H1 (cell line): Measurements from ENCODE around the gene TRABD. TPM values are rescaled to one million over a fixed set of nuclear protein-coding genes. Genes with fewer than 3 reads are reported as not detected.

Experiments used
- CTCF ChIA-PET: fragments of 300-600 bp; sonication (Branson Sonifier 250); formaldehyde crosslinking; loops from one replicate; lab custom pipeline; 2021; ENCODE audit not compliant: partially characterized antibody; lab: Charles Lee
- POLR2A ChIA-PET: fragments of 300-600 bp; sonication (Branson Sonifier 250); formaldehyde crosslinking; loops from one replicate; lab custom pipeline; 2021; ENCODE audit warnings: inconsistent platforms; ENCODE audit not compliant: partially characterized antibody; lab: Charles Lee
- DNase-seq, 2 experiments: peaks; one replicate each; pipeline versions ENCODE4 v3.0.0 to v3.0.0-alpha.2; 2010 to 2022; ENCODE audit warnings: low spot score in 2 of 2, low read depth in 1 of 2, mixed read lengths in 1 of 2
- FAIRE-seq: peaks from 2 replicates; lab custom pipeline; 2011; peaks lifted over from hg19 to GRCh38; lab: Jason Lieb, UNC
- H2AFZ ChIP-seq: 2 replicates; pipeline ENCODE4 v1.8.1; 2012; ENCODE audit warnings: low read length, inconsistent platforms
- H2AK5ac ChIP-seq: 2 replicates; pipeline ENCODE4 v1.6.1; 2013; ENCODE audit warnings: low read depth, low read length
- H2BK120ac ChIP-seq: replicated peaks from 2 replicates; pipeline ENCODE3; 2013; ENCODE audit warnings: low read depth, low read length, inconsistent platforms
- H2BK12ac ChIP-seq: 2 replicates; pipeline ENCODE4 v1.6.1; 2013; ENCODE audit warnings: low read depth, low read length
- H2BK15ac ChIP-seq: 2 replicates; pipeline ENCODE4 v1.6.1; 2013; ENCODE audit warnings: low read length
- H2BK20ac ChIP-seq: 2 replicates; pipeline ENCODE4 v1.6.1; 2013; ENCODE audit warnings: low read length
- H2BK5ac ChIP-seq: 2 replicates; pipeline ENCODE4 v1.6.1; 2013; ENCODE audit warnings: low read depth, low read length
- H3K14ac ChIP-seq: 2 replicates; pipeline ENCODE4 v1.6.1; 2013; ENCODE audit warnings: inconsistent platforms; ENCODE audit not compliant: insufficient read length
- H3K18ac ChIP-seq: 2 replicates; pipeline ENCODE4 v1.6.1; 2013; ENCODE audit warnings: low read length; ENCODE audit errors: extremely low read depth
- H3K23ac ChIP-seq: 2 replicates; pipeline ENCODE4 v1.6.1; 2013; ENCODE audit warnings: inconsistent platforms; ENCODE audit not compliant: insufficient read length
- H3K23me2 ChIP-seq: 2 replicates; pipeline ENCODE4 v1.6.1; 2013; ENCODE audit warnings: low read depth, low read length
- H3K27ac ChIP-seq: 2 replicates; pipeline ENCODE4 v1.6.1; 2011; ENCODE audit warnings: low read depth, low read length, inconsistent platforms
- H3K27me3 ChIP-seq, 4 experiments: replicated peaks in 1 of 4; 1 replicate in 1 of 4; 2 replicates in 3 of 4; pipeline versions ENCODE4 v1.6.1 to v1.8.1; 2011 to 2013; ENCODE audit warnings: low read length in 3 of 4, mild to moderate bottlenecking in 3 of 4, inconsistent platforms in 2 of 4, mixed read lengths in 2 of 4, moderate library complexity in 1 of 4; ENCODE audit not compliant: control insufficient read depth in 3 of 4, insufficient read depth in 3 of 4; ENCODE audit errors: extremely low read depth in 1 of 4
- H3K36me3 ChIP-seq, 4 experiments: 2 replicates each; pipeline versions ENCODE4 v1.6.1 to v1.8.1; 2011 to 2013; ENCODE audit warnings: mild to moderate bottlenecking in 4 of 4, low read length in 3 of 4, moderate library complexity in 2 of 4, control low read depth in 1 of 4, inconsistent platforms in 1 of 4; ENCODE audit not compliant: insufficient read depth in 4 of 4, control insufficient read depth in 2 of 4
- H3K4ac ChIP-seq: replicated peaks from 2 replicates; pipeline ENCODE3; 2013; ENCODE audit warnings: low read length, low read depth, mixed read lengths, inconsistent platforms; ENCODE audit not compliant: insufficient read length
- H3K4me1 ChIP-seq, 4 experiments: replicated peaks in 1 of 4; 1 replicate in 1 of 4; 2 replicates in 3 of 4; pipeline versions ENCODE4 v1.6.1 to v1.8.1; 2011 to 2013; ENCODE audit warnings: low read length in 3 of 4, inconsistent platforms in 2 of 4, mixed read lengths in 1 of 4; ENCODE audit not compliant: insufficient read depth in 4 of 4, control insufficient read depth in 3 of 4
- H3K4me2 ChIP-seq, 2 experiments: 2 replicates each; pipeline versions ENCODE4 v1.6.1 to v1.8.1; 2011 to 2013; ENCODE audit warnings: low read depth in 2 of 2, low read length in 2 of 2, control low read depth in 1 of 2, inconsistent platforms in 1 of 2, mild to moderate bottlenecking in 1 of 2; ENCODE audit not compliant: insufficient read depth in 1 of 2
- H3K4me3 ChIP-seq, 4 experiments: fragments of 200-600, 300-600 bp in 1 of 4; sonication (generic), shearing (Covaris generic), sonication (Bioruptor Twin) in 1 of 4; 2 replicates each; pipeline versions ENCODE4 v1.5.1 to v1.8.1; 2011 to 2016; ENCODE audit warnings: low read length in 4 of 4, low read depth in 3 of 4, control low read depth in 2 of 4, inconsistent platforms in 2 of 4, mild to moderate bottlenecking in 2 of 4, mixed read lengths in 1 of 4, moderate library complexity in 1 of 4; ENCODE audit not compliant: insufficient read depth in 2 of 4; ENCODE audit errors: extremely low read depth in 1 of 4
- H3K56ac ChIP-seq: replicated peaks from 2 replicates; pipeline ENCODE3; 2013; ENCODE audit warnings: low read depth, mild to moderate bottlenecking, mixed read lengths, low read length, inconsistent platforms; ENCODE audit not compliant: insufficient read length
- H3K79me1 ChIP-seq: 2 replicates; pipeline ENCODE4 v1.6.1; 2013; ENCODE audit warnings: low read depth, low read length, control low read depth
- H3K79me2 ChIP-seq, 2 experiments: 2 replicates each; pipeline versions ENCODE4 v1.6.1 to v1.8.1; 2012 to 2013; ENCODE audit warnings: low read length in 2 of 2, mild to moderate bottlenecking in 2 of 2, inconsistent platforms in 1 of 2; ENCODE audit not compliant: insufficient read depth in 2 of 2, control insufficient read depth in 1 of 2
- H3K9ac ChIP-seq, 4 experiments: replicated peaks in 1 of 4; 1 replicate in 1 of 4; 2 replicates in 3 of 4; pipeline versions ENCODE4 v1.6.1 to v1.8.1; 2011 to 2013; ENCODE audit warnings: low read depth in 3 of 4, low read length in 3 of 4, control low read depth in 2 of 4, mild to moderate bottlenecking in 2 of 4, moderate library complexity in 2 of 4, inconsistent platforms in 1 of 4; ENCODE audit errors: extremely low read depth in 1 of 4
- H3K9me3 ChIP-seq, 2 experiments: 2 replicates each; pipeline versions ENCODE4 v1.6.1 to v1.8.1; 2012 to 2013; ENCODE audit warnings: mild to moderate bottlenecking in 2 of 2, moderate library complexity in 2 of 2, control low read depth in 1 of 2, inconsistent platforms in 1 of 2, low read depth in 1 of 2, low read length in 1 of 2, mixed read lengths in 1 of 2; ENCODE audit not compliant: insufficient read depth in 2 of 2
- H4K20me1 ChIP-seq, 2 experiments: replicated peaks in 1 of 2; 2 replicates each; pipeline versions ENCODE3 to v1.8.1; 2011 to 2013; ENCODE audit warnings: inconsistent platforms in 2 of 2, low read length in 2 of 2, mild to moderate bottlenecking in 1 of 2; ENCODE audit not compliant: insufficient read depth in 2 of 2, control insufficient read depth in 1 of 2
- H4K5ac ChIP-seq: 2 replicates; pipeline ENCODE4 v1.6.1; 2013; ENCODE audit warnings: low read length, low read depth, mixed read lengths, inconsistent platforms; ENCODE audit not compliant: insufficient read length
- H4K8ac ChIP-seq: 2 replicates; pipeline ENCODE4 v1.8.0; 2013; ENCODE audit warnings: mild to moderate bottlenecking, moderate library complexity, low read length, inconsistent platforms; ENCODE audit not compliant: insufficient read depth; ENCODE audit errors: extremely low read depth
- H4K91ac ChIP-seq: replicated peaks from 2 replicates; pipeline ENCODE3; 2013; ENCODE audit warnings: low read length, mixed read lengths, inconsistent platforms; ENCODE audit not compliant: insufficient read length
- ASH2L ChIP-seq: fragments of 200-600, 300-600 bp; sonication (generic); IDR thresholded peaks from one replicate; pipeline ENCODE4 v1.7.1; 2017; ENCODE audit warnings: low read length
- BCL11A ChIP-seq, 2 experiments: IDR thresholded peaks; one replicate each; pipeline ENCODE4 v1.6.1; 2011; ENCODE audit warnings: low read depth in 2 of 2, low read length in 2 of 2, mild to moderate bottlenecking in 2 of 2
- CBX8 ChIP-seq: fragments of 300-800, 300-1000 bp; sonication (generic); IDR thresholded peaks from 2 replicates; pipeline ENCODE4 v1.7.1; 2016; ENCODE audit warnings: low read depth, low read length, borderline replicate concordance
- GTF2F1 ChIP-seq: IDR thresholded peaks from 2 replicates; pipeline ENCODE4 v1.6.1; 2012; ENCODE audit warnings: low read depth, low read length, improper control_type of control experiment, borderline replicate concordance
- KDM4A ChIP-seq: IDR thresholded peaks from one replicate; pipeline ENCODE4 v1.7.1; 2012; ENCODE audit warnings: low read depth, mild to moderate bottlenecking, moderate library complexity, low read length, inconsistent platforms; ENCODE audit not compliant: severe bottlenecking
- KDM5A ChIP-seq: fragments of 200-600 bp; IDR thresholded peaks from 2 replicates; pipeline ENCODE4 v1.7.1; 2012; ENCODE audit warnings: mild to moderate bottlenecking, low read length, inconsistent platforms, mixed read lengths
- MAFK ChIP-seq: IDR thresholded peaks from 2 replicates; pipeline ENCODE4 v1.6.1; 2012; ENCODE audit warnings: low read depth, mild to moderate bottlenecking, improper control_type of control experiment, low read length
- NANOG ChIP-seq: IDR thresholded peaks from 2 replicates; pipeline ENCODE4 v1.6.1; 2011; ENCODE audit warnings: low read length, low read depth, mild to moderate bottlenecking, inconsistent platforms; ENCODE audit not compliant: insufficient read depth, poor library complexity, severe bottlenecking
- NRF1 ChIP-seq: IDR thresholded peaks from 2 replicates; pipeline ENCODE4 v1.6.1; 2011; ENCODE audit warnings: mild to moderate bottlenecking, low read depth, low read length, improper control_type of control experiment
- RBBP5 ChIP-seq: IDR thresholded peaks from 2 replicates; pipeline ENCODE4 v1.7.1; 2012; ENCODE audit warnings: low read depth, mild to moderate bottlenecking, inconsistent platforms, low read length, moderate library complexity, borderline replicate concordance
- WGBS, 2 experiments: shearing (Covaris generic) in 1 of 2; methylation state at CpG; one replicate each; pipeline versions ENCODE4 v1.1.6 to v1.1.7; 2013 to 2015; ENCODE audit warnings: low lambda C conversion rate in 2 of 2, mixed read lengths in 2 of 2, inconsistent platforms in 1 of 2, low coverage in 1 of 2, missing lambda C conversion rate in 1 of 2; ENCODE audit not compliant: insufficient replicate concordance in 2 of 2, insufficient coverage in 1 of 2, insufficient read length in 1 of 2; ENCODE audit errors: extremely low coverage in 1 of 2, missing lambda C conversion rate in 1 of 2; 5-methylcytosine and 5-hydroxymethylcytosine counted together
- polyA plus RNA-seq, 7 experiments: library from polyadenylated mRNA; depleted of rRNA in 3 of 7; stranded (reverse) in 5 of 7; unstranded in 2 of 7; fragments of >200 nt in 5 of 7; fragments of 200-250 nt in 2 of 7; gene quantifications; 1 replicate in 5 of 7; 2 replicates in 1 of 7; 4 replicates in 1 of 7; pipeline versions ENCODE4 v1.2.1 to v1.2.3, GENCODE V29; 2011 to 2013; ENCODE audit warnings: missing spikeins in 2 of 7, mixed read lengths in 2 of 7
- total RNA-seq: library from RNA; stranded (reverse); fragmentation: NEBNext Ultra II Directional; extraction: Animal tissue kit (Norgen Biotek cat#: 25700); gene quantifications from 2 replicates; pipeline ENCODE4 v1.2.1, GENCODE V29; 2021
- TF ChIP-seq, protein P1 (sequence below): IDR thresholded peaks from 2 replicates; pipeline ENCODE4 v1.6.1; 2012; ENCODE audit warnings: inconsistent platforms

Gene TRABD
- total and polyA plus RNA-seq, 2 of the 8 experiments (the other 6 are each of a cell fraction or from before 2014, with no cell fraction given), result 44.2 to 57.5 TPM

DNA sequence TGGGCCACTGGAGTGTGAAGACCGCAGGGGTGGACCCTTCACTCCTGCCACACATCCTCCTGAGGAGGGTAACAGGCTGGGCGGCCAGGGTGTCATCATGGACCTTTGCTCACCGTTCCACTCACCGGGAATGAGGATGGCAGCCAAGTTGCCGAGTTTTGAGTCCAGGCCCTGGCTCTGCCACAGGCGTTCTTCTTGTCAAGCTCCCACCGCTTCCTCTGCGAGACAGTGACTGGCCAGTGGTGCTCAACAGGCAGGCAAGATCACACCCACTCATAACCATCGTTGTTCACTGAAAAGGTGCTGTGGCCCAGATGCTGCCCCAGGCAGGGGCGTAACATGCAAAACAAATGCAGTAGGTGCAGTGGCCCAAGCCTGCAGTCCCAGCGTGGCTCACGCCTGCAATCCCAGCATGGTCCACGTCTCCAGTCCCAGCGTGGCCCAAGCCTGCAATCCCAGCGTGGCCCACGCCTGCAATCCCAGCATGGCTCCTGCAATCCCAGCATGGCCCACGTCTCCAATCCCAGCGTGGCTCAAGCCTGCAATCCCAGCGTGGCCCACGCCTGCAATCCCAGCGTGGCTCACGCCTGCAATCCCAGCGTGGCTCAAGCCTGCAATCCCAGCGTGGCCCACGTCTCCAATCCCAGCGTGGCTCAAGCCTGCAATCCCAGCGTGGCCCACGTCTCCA lies 20.1 kb upstream of the TRABD start:
- DNase-seq, result no peak
- no peak overlapping the region for H3K9ac ChIP-seq
- no peak overlapping the region for H2BK120ac ChIP-seq
- no peak overlapping the region for H2AFZ ChIP-seq
- no peaks in the 10 kb centered on the region for H3K36me3 ChIP-seq
- H2BK20ac ChIP-seq, result no peak overlapping the region
- H3K4me2 ChIP-seq, result no peak overlapping the region
- no peak overlapping the region for H2BK15ac ChIP-seq
- H2BK5ac ChIP-seq, result no peak overlapping the region
- H3K23me2 ChIP-seq, result peaks cover under 1% of the 10 kb centered on the region; the same call in 1 of the 2 replicates
- peaks cover 0 to 8% (median 2%) of the 10 kb centered on the region in 4 experiments; a peak in 2 of 7 replicates for H3K4me1 ChIP-seq
- no peak overlapping the region for H2BK12ac ChIP-seq
- POLR2A ChIA-PET, result interaction anchor here (1.4 kb wide), 1 partner anchor 19 kb away, joined by 6 read pairs; no protein-coding TSS in a partner anchor
- H4K8ac ChIP-seq, result no peak overlapping the region
- H3K27me3 ChIP-seq, result peaks cover 4 to 12% (median 7%) of the 10 kb centered on the region in 4 experiments
- no peaks in the 10 kb centered on the region for H3K79me2 ChIP-seq
- no peak overlapping the region for H3K4me3 ChIP-seq
- no peak overlapping the region for H3K14ac ChIP-seq
- WGBS, 2 experiments, result 91% methylated on average over 26 of the region's 28 CpGs; no CpG with 5 or more reads in 1 of the 2 experiments
- no peak overlapping the region for H3K56ac ChIP-seq
- no peak overlapping the region for H3K4ac ChIP-seq
- no peak overlapping the region for H4K5ac ChIP-seq
- no peak overlapping the region for H3K27ac ChIP-seq
- CTCF ChIA-PET, result interaction anchor here (1.0 to 2.7 kb wide), 3 partner anchors 14 to 75 kb away, joined by 3 to 12 read pairs (median 12); no protein-coding TSS in a partner anchor
- no peaks in the 10 kb centered on the region for H3K79me1 ChIP-seq
- peaks cover 0 to 7% of the 10 kb centered on the region in 2 experiments; a peak in 1 of 4 replicates for H3K9me3 ChIP-seq
- no peak overlapping the region for H2AK5ac ChIP-seq
- no peaks in the 10 kb centered on the region for H4K20me1 ChIP-seq
- H3K23ac ChIP-seq, result no peak overlapping the region
- H4K91ac ChIP-seq, result no peak overlapping the region
- H3K18ac ChIP-seq, result no peak overlapping the region
- FAIRE-seq, result no peak
- TF ChIP-seq ASH2L, result no peak
- TF ChIP-seq BCL11A (IDR thresholded peaks at IDR 0.05; ENCODE audit: low read depth in 2 of 2, low read length in 2 of 2), result no peak
- TF ChIP-seq NANOG, result no peak
- TF ChIP-seq GTF2F1, result no peak
- no peak for TF ChIP-seq KDM5A
- no peak for TF ChIP-seq CBX8
- TF ChIP-seq, protein P1, sequence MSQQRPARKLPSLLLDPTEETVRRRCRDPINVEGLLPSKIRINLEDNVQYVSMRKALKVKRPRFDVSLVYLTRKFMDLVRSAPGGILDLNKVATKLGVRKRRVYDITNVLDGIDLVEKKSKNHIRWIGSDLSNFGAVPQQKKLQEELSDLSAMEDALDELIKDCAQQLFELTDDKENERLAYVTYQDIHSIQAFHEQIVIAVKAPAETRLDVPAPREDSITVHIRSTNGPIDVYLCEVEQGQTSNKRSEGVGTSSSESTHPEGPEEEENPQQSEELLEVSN, result no peak
- TF ChIP-seq KDM4A, result no peak
- TF ChIP-seq NRF1, result no peak
- no peak for TF ChIP-seq MAFK
- no peak for TF ChIP-seq RBBP5
